H9 (cell line): ENCODE data around the gene SCUBE1. TPM values are rescaled to one million over a fixed set of nuclear protein-coding genes. Genes with fewer than 3 reads are reported as not detected.

Experiments
- DNase-seq: peaks from one replicate; pipeline ENCODE4 v3.0.0-alpha.2; 2017
- H2AFZ ChIP-seq: one replicate; pipeline ENCODE4 v1.6.1; 2013; ENCODE audit warnings: mild to moderate bottlenecking, low read length, control low read depth, moderate library complexity
- H2AK5ac ChIP-seq: 2 replicates; pipeline ENCODE4 v1.6.1; 2013; ENCODE audit warnings: low read length, control low read depth, mixed read lengths; ENCODE audit not compliant: insufficient read length
- H2BK120ac ChIP-seq: one replicate; pipeline ENCODE4 v1.6.1; 2013; ENCODE audit warnings: low read depth, mild to moderate bottlenecking, low read length, control low read depth, inconsistent platforms; ENCODE audit not compliant: poor library complexity, severe bottlenecking
- H2BK12ac ChIP-seq: 2 replicates; pipeline ENCODE4 v1.6.1; 2013; ENCODE audit warnings: low read length, control low read depth, mixed read lengths, low read depth; ENCODE audit not compliant: insufficient read length
- H2BK15ac ChIP-seq: 2 replicates; pipeline ENCODE4 v1.6.1; 2013; ENCODE audit warnings: low read depth, low read length, control low read depth
- H2BK20ac ChIP-seq: one replicate; pipeline ENCODE4 v1.6.1; 2013; ENCODE audit warnings: low read depth, mild to moderate bottlenecking, low read length, control low read depth, inconsistent platforms; ENCODE audit not compliant: poor library complexity, severe bottlenecking
- H2BK5ac ChIP-seq: 2 replicates; pipeline ENCODE4 v1.6.1; 2013; ENCODE audit warnings: low read length, control low read depth, mixed read lengths; ENCODE audit not compliant: insufficient read length
- H3K14ac ChIP-seq: 2 replicates; pipeline ENCODE4 v1.6.1; 2013; ENCODE audit warnings: low read length, control low read depth; ENCODE audit not compliant: insufficient read depth
- H3K18ac ChIP-seq: 2 replicates; pipeline ENCODE4 v1.6.1; 2013; ENCODE audit warnings: low read depth, mild to moderate bottlenecking, mixed read lengths, low read length, control low read depth; ENCODE audit not compliant: insufficient read length
- H3K23ac ChIP-seq: 2 replicates; pipeline ENCODE4 v1.6.1; 2013; ENCODE audit warnings: low read length, control low read depth, mixed read lengths, low read depth; ENCODE audit not compliant: insufficient read length
- H3K23me2 ChIP-seq: 2 replicates; pipeline ENCODE4 v1.6.1; 2013; ENCODE audit warnings: low read depth, mild to moderate bottlenecking, mixed read lengths, low read length, control low read depth; ENCODE audit not compliant: insufficient read length, poor library complexity, severe bottlenecking
- H3K27ac ChIP-seq: 2 replicates; pipeline ENCODE4 v1.5.1; 2013; ENCODE audit warnings: low read length, control low read depth, mixed read lengths, low read depth; ENCODE audit not compliant: insufficient read length
- H3K27me3 ChIP-seq: 2 replicates; pipeline ENCODE4 v1.6.1; 2013; ENCODE audit warnings: low read length, control low read depth, inconsistent platforms; ENCODE audit not compliant: insufficient read depth
- H3K4ac ChIP-seq: 2 replicates; pipeline ENCODE4 v1.6.1; 2013; ENCODE audit warnings: low read depth, mild to moderate bottlenecking, control low read depth, inconsistent platforms, low read length, moderate library complexity
- H3K4me1 ChIP-seq: 2 replicates; pipeline ENCODE4 v1.6.1; 2013; ENCODE audit warnings: low read length, control low read depth, inconsistent platforms; ENCODE audit not compliant: insufficient read depth
- H3K4me2 ChIP-seq: 2 replicates; pipeline ENCODE4 v1.6.1; 2013; ENCODE audit warnings: low read length, control low read depth, mixed read lengths; ENCODE audit not compliant: insufficient read length, insufficient read depth
- H3K56ac ChIP-seq: 2 replicates; pipeline ENCODE4 v1.6.1; 2013; ENCODE audit warnings: low read depth, mild to moderate bottlenecking, mixed read lengths, low read length, control low read depth; ENCODE audit not compliant: insufficient read length
- H3K79me1 ChIP-seq: 2 replicates; pipeline ENCODE4 v1.6.1; 2013; ENCODE audit warnings: low read depth, mild to moderate bottlenecking, moderate library complexity, low read length, control low read depth, inconsistent platforms; ENCODE audit not compliant: insufficient read depth, poor library complexity, severe bottlenecking
- H3K79me2 ChIP-seq: 2 replicates; pipeline ENCODE4 v1.6.1; 2013; ENCODE audit warnings: low read length, control low read depth, inconsistent platforms; ENCODE audit not compliant: insufficient read depth
- H3K9ac ChIP-seq: 2 replicates; pipeline ENCODE4 v1.6.1; 2013; ENCODE audit warnings: low read length, control low read depth, mixed read lengths; ENCODE audit not compliant: insufficient read length; ENCODE audit errors: extremely low read depth
- H3K9me3 ChIP-seq: one replicate; pipeline ENCODE4 v1.6.1; 2013; ENCODE audit warnings: low read depth, low read length, inconsistent platforms; ENCODE audit not compliant: control insufficient read depth
- H3T11ph ChIP-seq: one replicate; pipeline ENCODE4 v1.6.1; 2013; ENCODE audit warnings: mild to moderate bottlenecking, low read length, control low read depth, inconsistent platforms
- H4K20me1 ChIP-seq: one replicate; pipeline ENCODE4 v1.6.1; 2013; ENCODE audit not compliant: control insufficient read depth, insufficient read length, insufficient read depth
- H4K5ac ChIP-seq: 2 replicates; pipeline ENCODE4 v1.6.1; 2013; ENCODE audit warnings: low read depth, mild to moderate bottlenecking, mixed read lengths, low read length, control low read depth; ENCODE audit not compliant: insufficient read length
- H4K8ac ChIP-seq: replicated peaks from 2 replicates; pipeline ENCODE4 v1.6.1; 2013; ENCODE audit warnings: low read length, control low read depth, mixed read lengths, low read depth; ENCODE audit not compliant: insufficient read length
- H4K91ac ChIP-seq: 2 replicates; pipeline ENCODE4 v1.6.1; 2013; ENCODE audit warnings: low read depth, mild to moderate bottlenecking, moderate library complexity, mixed read lengths, low read length, control low read depth; ENCODE audit not compliant: insufficient read length
- H3K27ac Mint-ChIP-seq, 3 experiments: 2 replicates in 2 of 3; 3 replicates in 1 of 3; pipeline ENCODE4 v1.8.0; 2020 to 2021; ENCODE audit warnings: mixed read lengths in 3 of 3, mild to moderate bottlenecking in 1 of 3, moderate library complexity in 1 of 3
- H3K27me3 Mint-ChIP-seq: 2 replicates; pipeline ENCODE4 v1.8.0; 2021; ENCODE audit warnings: low read depth, mild to moderate bottlenecking, moderate library complexity, mixed read lengths
- H3K36me3 Mint-ChIP-seq, 3 experiments: 2 replicates in 2 of 3; 3 replicates in 1 of 3; pipeline ENCODE4 v1.8.0; 2020 to 2021; ENCODE audit warnings: low read depth in 3 of 3, mixed read lengths in 3 of 3; ENCODE audit not compliant: insufficient read depth in 1 of 3
- H3K4me1 Mint-ChIP-seq, 2 experiments: 2 replicates each; pipeline ENCODE4 v1.8.0; 2020; ENCODE audit warnings: mixed read lengths in 2 of 2
- H3K4me3 Mint-ChIP-seq, 2 experiments: 2 replicates in 1 of 2; 3 replicates in 1 of 2; pipeline ENCODE4 v1.8.0; 2020 to 2021; ENCODE audit warnings: mild to moderate bottlenecking in 2 of 2, mixed read lengths in 2 of 2, moderate library complexity in 1 of 2
- H3K9me3 Mint-ChIP-seq, 2 experiments: 2 replicates in 1 of 2; 3 replicates in 1 of 2; pipeline ENCODE4 v1.8.0; 2020; ENCODE audit warnings: mild to moderate bottlenecking in 2 of 2, mixed read lengths in 2 of 2, moderate library complexity in 1 of 2
- WGBS: extraction: QIAGEN DNeasy Blood & Tissue Kit; methylation state at CpG from one replicate; pipeline ENCODE4 v1.1.7; 2013; ENCODE audit warnings: missing lambda C conversion rate, low lambda C conversion rate, mixed read lengths; ENCODE audit not compliant: insufficient read length; ENCODE audit errors: extremely low coverage; 5-methylcytosine and 5-hydroxymethylcytosine counted together
- total RNA-seq: library from RNA; stranded (reverse); gene quantifications from 2 replicates; pipeline ENCODE4 v1.2.1, GENCODE V29; 2021
- TF ChIP-seq, protein P1 (sequence below): fragments of 200-600 bp; sonication (generic); conservative IDR thresholded peaks from 3 replicates; pipeline ENCODE4 v1.8.0; 2021; ENCODE audit warnings: antibody characterized with exemption, mild to moderate bottlenecking

The SCUBE1 gene
- total RNA-seq, 1 experiment from 2014 or later, result 1.2 TPM

DNA sequence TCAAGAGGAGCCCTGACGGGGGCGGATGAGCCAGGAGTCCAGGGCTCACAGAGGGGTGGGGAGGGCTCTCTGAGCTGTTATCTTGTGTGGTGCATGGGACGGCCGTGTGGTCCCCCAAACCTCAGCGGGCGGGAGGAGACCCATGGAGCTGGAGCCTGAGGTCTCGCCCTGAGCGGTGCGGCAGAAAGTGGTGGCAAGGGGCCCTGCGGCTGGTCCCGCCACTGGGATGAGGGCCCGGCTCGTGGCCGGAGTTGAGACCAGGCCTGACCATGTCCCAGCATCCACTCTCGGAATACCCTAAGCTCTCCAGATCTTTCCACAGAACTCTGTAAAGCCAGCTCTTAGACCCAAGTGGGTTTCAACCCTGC, 133.7 kb downstream of the SCUBE1 start:
- no peak overlapping the region for H2AFZ ChIP-seq
- no peak overlapping the region for H3K9ac ChIP-seq
- no peaks in the 10 kb centered on the region for H3K27me3 ChIP-seq
- H3K9me3 ChIP-seq, result no peaks in the 10 kb centered on the region
- no peaks in the 10 kb centered on the region; the same call in 1 of the 2 replicates for H3K4me1 ChIP-seq
- Mint-ChIP-seq H3K4me3 (no peak overlapping the region), H3K9me3 (no peaks in the 10 kb centered on the region), H3K36me3 (no peaks in the 10 kb centered on the region), H3K4me1 (peaks cover 11 to 18% of the 10 kb centered on the region in 2 experiments; a peak in 3 of 4 replicates), H3K27ac (peak overlapping the region in 1 of 3 experiments; percentile 67; a peak in 1 of 7 replicates), H3K27me3 (no peaks in the 10 kb centered on the region; the same call in 1 of the 2 replicates)
- no peaks in the 10 kb centered on the region for H3K79me1 ChIP-seq
- H3K23me2 ChIP-seq, result no peaks in the 10 kb centered on the region
- H2BK12ac ChIP-seq, result no peak overlapping the region
- H3K27ac ChIP-seq, result no peak overlapping the region
- no peak for DNase-seq
- no peak overlapping the region for H2AK5ac ChIP-seq
- no peak overlapping the region for H3T11ph ChIP-seq
- no peak overlapping the region for H4K8ac ChIP-seq
- no peaks in the 10 kb centered on the region for H3K79me2 ChIP-seq
- WGBS, result no CpG with 5 or more reads among the region's 15 CpGs
- H3K14ac ChIP-seq, result no peak overlapping the region
- no peak overlapping the region for H4K5ac ChIP-seq
- no peak overlapping the region for H3K4ac ChIP-seq
- no peak overlapping the region for H3K56ac ChIP-seq
- TF ChIP-seq, protein P1, sequence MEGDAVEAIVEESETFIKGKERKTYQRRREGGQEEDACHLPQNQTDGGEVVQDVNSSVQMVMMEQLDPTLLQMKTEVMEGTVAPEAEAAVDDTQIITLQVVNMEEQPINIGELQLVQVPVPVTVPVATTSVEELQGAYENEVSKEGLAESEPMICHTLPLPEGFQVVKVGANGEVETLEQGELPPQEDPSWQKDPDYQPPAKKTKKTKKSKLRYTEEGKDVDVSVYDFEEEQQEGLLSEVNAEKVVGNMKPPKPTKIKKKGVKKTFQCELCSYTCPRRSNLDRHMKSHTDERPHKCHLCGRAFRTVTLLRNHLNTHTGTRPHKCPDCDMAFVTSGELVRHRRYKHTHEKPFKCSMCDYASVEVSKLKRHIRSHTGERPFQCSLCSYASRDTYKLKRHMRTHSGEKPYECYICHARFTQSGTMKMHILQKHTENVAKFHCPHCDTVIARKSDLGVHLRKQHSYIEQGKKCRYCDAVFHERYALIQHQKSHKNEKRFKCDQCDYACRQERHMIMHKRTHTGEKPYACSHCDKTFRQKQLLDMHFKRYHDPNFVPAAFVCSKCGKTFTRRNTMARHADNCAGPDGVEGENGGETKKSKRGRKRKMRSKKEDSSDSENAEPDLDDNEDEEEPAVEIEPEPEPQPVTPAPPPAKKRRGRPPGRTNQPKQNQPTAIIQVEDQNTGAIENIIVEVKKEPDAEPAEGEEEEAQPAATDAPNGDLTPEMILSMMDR, result no peak
- no peak overlapping the region for H2BK5ac ChIP-seq
- no peak overlapping the region for H2BK20ac ChIP-seq
- H4K20me1 ChIP-seq, result no peaks in the 10 kb centered on the region
- H2BK15ac ChIP-seq, result no peak overlapping the region
- H3K4me2 ChIP-seq, result no peak overlapping the region
- no peak overlapping the region for H4K91ac ChIP-seq
- H2BK120ac ChIP-seq, result no peak overlapping the region
- no peak overlapping the region for H3K23ac ChIP-seq
- H3K18ac ChIP-seq, result no peak overlapping the region
